Tibial nerve (tissue), 4 donors: Measurements from ENCODE around the gene SIN3A. TPM values are rescaled to one million over a fixed set of nuclear protein-coding genes. Genes with fewer than 3 reads are reported as not detected.

ENCODE experiments used
- DNase-seq, 2 donors: peaks; one replicate each; pipeline ENCODE4 v3.0.0-alpha.2; 2019; ENCODE audit warnings: low spot score in 2 of 2
- H3K27ac ChIP-seq, 4 donors: fragments of 200-600 bp; sonication (generic) in 3 of 4; one replicate each; pipeline ENCODE4 v1.5.1; 2017 to 2019; ENCODE audit warnings: mild to moderate bottlenecking in 1 of 4
- H3K27me3 ChIP-seq, 2 donors: fragments of 200-600 bp; sonication (generic) in 1 of 2; one replicate each; pipeline versions ENCODE4 v1.5.1 to v1.6.0; 2017 to 2019
- H3K36me3 ChIP-seq, 3 donors: fragments of 200-600 bp; sonication (generic); one replicate each; pipeline ENCODE4 v1.5.1; 2018 to 2019
- H3K4me1 ChIP-seq, 4 donors: fragments of 200-600 bp; sonication (generic) in 3 of 4; one replicate each; pipeline ENCODE4 v1.5.1; 2017 to 2019
- H3K4me3 ChIP-seq, 4 donors: fragments of 200-600 bp; sonication (generic) in 3 of 4; one replicate each; pipeline ENCODE4 v1.5.1; 2017 to 2019; ENCODE audit warnings: mild to moderate bottlenecking in 1 of 4, moderate library complexity in 1 of 4
- H3K9me3 ChIP-seq, 4 donors: fragments of 200-600 bp; sonication (generic) in 3 of 4; one replicate each; pipeline ENCODE4 v1.5.1; 2017 to 2019
- EP300 ChIP-seq, 2 donors: sonication (generic); formaldehyde crosslinking; IDR thresholded peaks; one replicate each; pipeline ENCODE4 v1.6.1; 2017; ENCODE audit warnings: antibody characterized with exemption in 2 of 2, mild to moderate bottlenecking in 1 of 2
- POLR2A ChIP-seq, 2 donors: fragments of 450-650 bp; IDR thresholded peaks; one replicate each; pipeline ENCODE4 v1.6.1; 2017; ENCODE audit warnings: antibody characterized with exemption in 2 of 2, mild to moderate bottlenecking in 2 of 2, moderate library complexity in 2 of 2
- WGBS, 2 donors: methylation state at CpG; one replicate each; pipeline ENCODE4 v1.1.5; 2018; 5-methylcytosine and 5-hydroxymethylcytosine counted together
- total RNA-seq, 4 donors: library from RNA; depleted of rRNA; stranded (reverse); fragments of >200 nt; gene quantifications; one replicate each; pipeline ENCODE4 v1.1.0, GENCODE V29; 2016
- TF ChIP-seq, protein P1 (sequence below), 5 experiments: fragments of 200-600 bp in 3 of 5; fragments of 450-650 bp in 2 of 5; sonication (generic) in 3 of 5; IDR thresholded peaks; one replicate each; pipeline ENCODE4 v1.5.1; 2016 to 2019; ENCODE audit warnings: antibody characterized with exemption in 5 of 5, mild to moderate bottlenecking in 3 of 5, moderate library complexity in 2 of 5

SIN3A gene
- total RNA-seq, 4 donors from 2014 or later = 40.2 to 59.4 (median 43.1) TPM

- Histone ChIP-seq H3K36me3 (peaks cover 0 to 14% (median 2%) of the 10 kb centered on the region in 3 donors), H3K4me1 (peaks cover 0 to 5% (median 0%) of the 10 kb centered on the region in 4 donors), H3K27me3 (no peaks in the 10 kb centered on the region), H3K9me3 (no peaks in the 10 kb centered on the region), H3K27ac (no peak overlapping the region), H3K4me3 (no peak overlapping the region)
- DNase-seq = no peak
- 75 to 77% methylated on average over 5 of the region's 5 CpGs for WGBS, 2 donors
- TF ChIP-seq, protein P1, sequence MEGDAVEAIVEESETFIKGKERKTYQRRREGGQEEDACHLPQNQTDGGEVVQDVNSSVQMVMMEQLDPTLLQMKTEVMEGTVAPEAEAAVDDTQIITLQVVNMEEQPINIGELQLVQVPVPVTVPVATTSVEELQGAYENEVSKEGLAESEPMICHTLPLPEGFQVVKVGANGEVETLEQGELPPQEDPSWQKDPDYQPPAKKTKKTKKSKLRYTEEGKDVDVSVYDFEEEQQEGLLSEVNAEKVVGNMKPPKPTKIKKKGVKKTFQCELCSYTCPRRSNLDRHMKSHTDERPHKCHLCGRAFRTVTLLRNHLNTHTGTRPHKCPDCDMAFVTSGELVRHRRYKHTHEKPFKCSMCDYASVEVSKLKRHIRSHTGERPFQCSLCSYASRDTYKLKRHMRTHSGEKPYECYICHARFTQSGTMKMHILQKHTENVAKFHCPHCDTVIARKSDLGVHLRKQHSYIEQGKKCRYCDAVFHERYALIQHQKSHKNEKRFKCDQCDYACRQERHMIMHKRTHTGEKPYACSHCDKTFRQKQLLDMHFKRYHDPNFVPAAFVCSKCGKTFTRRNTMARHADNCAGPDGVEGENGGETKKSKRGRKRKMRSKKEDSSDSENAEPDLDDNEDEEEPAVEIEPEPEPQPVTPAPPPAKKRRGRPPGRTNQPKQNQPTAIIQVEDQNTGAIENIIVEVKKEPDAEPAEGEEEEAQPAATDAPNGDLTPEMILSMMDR (IDR thresholded peaks at IDR 0.05) = no peak
These were observed 14.6 kb downstream of the SIN3A start for GRCh38 chr15:75436881-75437280.

GRCh38 chr15:75431682-75432081 is 19.8 kb downstream of the SIN3A start:
- H3K36me3 ChIP-seq = peaks cover 0 to 49% (median 2%) of the 10 kb centered on the region in 3 donors
- DNase-seq = no peak
- no peaks in the 10 kb centered on the region for H3K27me3 ChIP-seq
- H3K4me3 ChIP-seq = no peak overlapping the region
- no peak overlapping the region for H3K27ac ChIP-seq
- no peak for TF ChIP-seq POLR2A (IDR thresholded peaks at IDR 0.05)
- TF ChIP-seq, protein P1 (IDR thresholded peaks at IDR 0.05) = no peak
- TF ChIP-seq EP300 (IDR thresholded peaks at IDR 0.05) = no peak
- H3K4me1 ChIP-seq = peaks cover 0 to 5% (median 0%) of the 10 kb centered on the region in 4 donors
- H3K9me3 ChIP-seq = no peaks in the 10 kb centered on the region
- 45 to 52% methylated on average over 1 of the region's 1 CpG for WGBS, 2 donors

DNA sequence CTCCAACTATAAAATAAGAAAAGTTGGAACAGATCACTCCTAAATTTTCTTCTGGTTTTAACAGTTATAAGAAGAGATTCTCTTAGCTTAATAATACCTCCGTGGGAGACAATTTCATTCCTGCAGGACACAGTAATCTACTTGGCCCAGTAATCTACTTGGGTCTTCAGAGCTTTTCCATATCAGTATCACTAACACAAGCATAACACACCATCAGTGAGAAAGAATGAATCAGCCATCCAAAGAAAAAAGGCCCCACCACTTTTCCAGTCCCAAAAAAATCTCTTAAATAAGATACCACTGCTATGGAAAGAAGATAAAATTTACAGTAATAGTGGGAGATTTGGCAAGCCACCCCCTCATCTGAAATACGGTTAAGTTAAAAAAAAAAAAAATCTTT is 20.2 kb downstream of the SIN3A start:
- Histone ChIP-seq H3K9me3 (no peaks in the 10 kb centered on the region), H3K4me3 (no peak overlapping the region), H3K4me1 (peaks cover 0 to 4% (median 0%) of the 10 kb centered on the region in 4 donors), H3K27ac (no peak overlapping the region), H3K27me3 (no peaks in the 10 kb centered on the region), H3K36me3 (peaks cover 0 to 53% (median 2%) of the 10 kb centered on the region in 3 donors)
- TF ChIP-seq POLR2A (IDR thresholded peaks at IDR 0.05) = no peak
- TF ChIP-seq, protein P1 (IDR thresholded peaks at IDR 0.05) = no peak
- 76 to 83% methylated on average over 2 of the region's 2 CpGs for WGBS, 2 donors
- no peak for DNase-seq

- no peaks in the 10 kb centered on the region for H3K9me3 ChIP-seq
- H3K4me3 ChIP-seq = no peak overlapping the region
- 89 to 98% methylated on average over 7 of the region's 7 CpGs for WGBS, 2 donors
- H3K4me1 ChIP-seq = no peaks in the 10 kb centered on the region
- H3K27me3 ChIP-seq = no peaks in the 10 kb centered on the region
- TF ChIP-seq POLR2A (IDR thresholded peaks at IDR 0.05) = no peak
- H3K27ac ChIP-seq = no peak overlapping the region
- DNase-seq = no peak
- H3K36me3 ChIP-seq = peaks cover 0 to 50% (median 2%) of the 10 kb centered on the region in 3 donors
These were observed 21.2 kb downstream of the SIN3A start for GRCh38 chr15:75430259-75430658.

GRCh38 chr15:75428152-75428551 is 23.3 kb downstream of the SIN3A start:
- H3K36me3 ChIP-seq = peaks cover 0 to 57% (median 0%) of the 10 kb centered on the region in 3 donors
- H3K27ac ChIP-seq = no peak overlapping the region
- H3K27me3 ChIP-seq = no peaks in the 10 kb centered on the region
- no peak overlapping the region for H3K4me3 ChIP-seq
- no peaks in the 10 kb centered on the region for H3K4me1 ChIP-seq
- WGBS, 2 donors = 86 to 93% methylated on average over 3 of the region's 3 CpGs
- TF ChIP-seq, protein P1 (IDR thresholded peaks at IDR 0.05) = no peak
- TF ChIP-seq EP300 (IDR thresholded peaks at IDR 0.05) = no peak
- TF ChIP-seq POLR2A (IDR thresholded peaks at IDR 0.05) = no peak
- H3K9me3 ChIP-seq = no peaks in the 10 kb centered on the region
- DNase-seq = no peak

- Histone ChIP-seq H3K36me3 (peaks cover 0 to 77% (median 0%) of the 10 kb centered on the region in 3 donors), H3K27ac (no peak overlapping the region), H3K27me3 (no peaks in the 10 kb centered on the region), H3K4me1 (no peaks in the 10 kb centered on the region), H3K9me3 (no peaks in the 10 kb centered on the region), H3K4me3 (no peak overlapping the region)
- TF ChIP-seq POLR2A (IDR thresholded peaks at IDR 0.05) = no peak
- no peak for TF ChIP-seq EP300 (IDR thresholded peaks at IDR 0.05)
- TF ChIP-seq, protein P1 (IDR thresholded peaks at IDR 0.05) = no peak
- WGBS, 2 donors = 72 to 79% methylated on average over 3 of the region's 3 CpGs
- no peak for DNase-seq
These were observed 25.5 kb downstream of the SIN3A start for GRCh38 chr15:75425966-75426500.
